Measurements from ENCODE around the gene PLA2G6.
"Not testable (repeated sequence)": the region's sequence is repeated elsewhere in the genome, so short reads cannot be mapped to it uniquely, and the experiment has no call there.

Gene PLA2G6

GRCh38 chr22:38169116-38169515 is 12.5 kb downstream of the PLA2G6 start:
- DNase-seq (ENCODE audit: low read depth in 2 of 2), result no peak

GRCh38 chr22:38167988-38168407 is 13.6 kb downstream of the PLA2G6 start:
- DNase-seq (ENCODE audit: low read depth in 2 of 2), result no peak

- no peak for DNase-seq (ENCODE audit: low read depth in 2 of 2)
Observed at GRCh38 chr22:38165922-38166593, 15.6 kb downstream of the PLA2G6 start.

- DNase-seq (ENCODE audit: low read depth in 2 of 2), result no peak
Observed at GRCh38 chr22:38164551-38164918, 17.1 kb downstream of the PLA2G6 start.

GRCh38 chr22:38163844-38164550 is 17.6 kb downstream of the PLA2G6 start:
- no peak for DNase-seq (ENCODE audit: low read depth in 2 of 2)

- DNase-seq (ENCODE audit: low read depth in 2 of 2), result no peak
Observed at GRCh38 chr22:38162881-38163843, 18.5 kb downstream of the PLA2G6 start.

GRCh38 chr22:38155703-38156102 is 25.9 kb downstream of the PLA2G6 start:
- DNase-seq (ENCODE audit: low read depth in 2 of 2), result no peak

- DNase-seq (ENCODE audit: low read depth in 2 of 2), result not testable (repeated sequence)
Observed at GRCh38 chr22:38154563-38154915, 27.1 kb downstream of the PLA2G6 start.

GRCh38 chr22:38153821-38154562 is 27.6 kb downstream of the PLA2G6 start:
- DNase-seq (ENCODE audit: low read depth in 2 of 2), result no peak

- no peak for DNase-seq (ENCODE audit: low read depth in 2 of 2)
Observed at GRCh38 chr22:38151126-38151500, 30.5 kb downstream of the PLA2G6 start.

GRCh38 chr22:38148245-38148644 is 33.4 kb downstream of the PLA2G6 start:
- DNase-seq (ENCODE audit: low read depth in 2 of 2), result peak; percentile 42 to 47

GRCh38 chr22:38146166-38146565 is 35.5 kb downstream of the PLA2G6 start:
- not testable (repeated sequence) for DNase-seq (ENCODE audit: low read depth in 2 of 2)

GRCh38 chr22:38144025-38144405 is 37.6 kb downstream of the PLA2G6 start:
- DNase-seq (ENCODE audit: low read depth in 2 of 2), result no peak

GRCh38 chr22:38142606-38143005 is 39.0 kb downstream of the PLA2G6 start:
- DNase-seq (ENCODE audit: low read depth in 2 of 2), result no peak

GRCh38 chr22:38141217-38141973 is 40.2 kb downstream of the PLA2G6 start:
- DNase-seq (ENCODE audit: low read depth in 2 of 2), result no peak

GRCh38 chr22:38139901-38140300 is 41.7 kb downstream of the PLA2G6 start:
- no peak for DNase-seq (ENCODE audit: low read depth in 2 of 2)

GRCh38 chr22:38138961-38139360 is 42.7 kb downstream of the PLA2G6 start:
- DNase-seq (ENCODE audit: low read depth in 2 of 2), result no peak

- DNase-seq (ENCODE audit: low read depth in 2 of 2), result no peak
Observed at GRCh38 chr22:38137876-38138687, 43.5 kb downstream of the PLA2G6 start.

- DNase-seq (ENCODE audit: low read depth in 2 of 2), result no peak
Observed at GRCh38 chr22:38136607-38137006, 45.0 kb downstream of the PLA2G6 start.

- peak; percentile 29 to 37 for DNase-seq (ENCODE audit: low read depth in 2 of 2)
Observed at GRCh38 chr22:38135133-38135706, 46.4 kb downstream of the PLA2G6 start.
